Neural crest cell (in vitro differentiated cells): ENCODE measurements around the gene TFPI. TPM values are rescaled to one million over a fixed set of nuclear protein-coding genes. Genes with fewer than 3 reads are reported as not detected.

Experiments
- DNase-seq: peaks from one replicate; pipeline ENCODE4 v3.0.0; 2021; ENCODE audit warnings: low read depth, mixed read lengths, low spot score
- H3K27ac Mint-ChIP-seq: one replicate; pipeline ENCODE4 v1.8.0; 2021; ENCODE audit warnings: mild to moderate bottlenecking, mixed read lengths; ENCODE audit not compliant: unreplicated experiment
- H3K27me3 Mint-ChIP-seq: 2 replicates; pipeline ENCODE4 v1.8.0; 2021; ENCODE audit warnings: low read depth, mild to moderate bottlenecking, mixed read lengths
- H3K36me3 Mint-ChIP-seq: 2 replicates; pipeline ENCODE4 v1.8.0; 2021; ENCODE audit warnings: low read depth, mild to moderate bottlenecking, mixed read lengths
- H3K4me1 Mint-ChIP-seq: 2 replicates; pipeline ENCODE4 v1.8.0; 2021; ENCODE audit warnings: mixed read lengths
- H3K4me3 Mint-ChIP-seq: one replicate; pipeline ENCODE4 v1.8.0; 2021; ENCODE audit warnings: mild to moderate bottlenecking, mixed read lengths
- H3K9me3 Mint-ChIP-seq: 2 replicates; pipeline ENCODE4 v1.8.0; 2021; ENCODE audit warnings: mixed read lengths
- total RNA-seq: library from RNA; stranded (reverse); gene quantifications from 2 replicates; pipeline ENCODE4 v1.2.1, GENCODE V29; 2021
- TF ChIP-seq, protein P1 (sequence below): fragments of 200-600 bp; sonication (generic); conservative IDR thresholded peaks from 2 replicates; pipeline ENCODE4 v1.5.0; 2021; ENCODE audit warnings: antibody characterized with exemption, mild to moderate bottlenecking

Gene TFPI
- total RNA-seq, 1 donor from 2014 or later, result 7.0 TPM

DNA sequence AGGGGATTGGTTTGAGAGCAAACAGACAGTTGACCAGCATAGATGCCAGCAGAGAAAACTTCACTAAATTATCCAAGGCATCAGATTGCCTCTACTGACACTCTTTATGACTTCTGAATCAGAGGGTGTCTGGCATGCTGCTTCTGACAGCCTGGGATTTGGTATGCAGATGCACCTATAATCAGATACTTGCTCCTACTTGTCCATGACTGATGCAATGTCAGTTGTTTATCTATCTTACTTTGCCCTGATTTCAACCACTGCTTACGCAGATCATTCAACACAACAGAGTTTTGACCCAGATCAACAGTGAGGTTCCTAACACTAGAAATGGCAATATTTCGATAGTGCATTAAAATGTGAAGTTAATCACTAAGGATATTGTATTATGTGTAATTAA is 83.5 kb downstream of the TFPI start:
- DNase-seq, result no peak
- no peak overlapping the region for H3K4me3 Mint-ChIP-seq
- no peak overlapping the region for H3K27ac Mint-ChIP-seq
- TF ChIP-seq, protein P1, sequence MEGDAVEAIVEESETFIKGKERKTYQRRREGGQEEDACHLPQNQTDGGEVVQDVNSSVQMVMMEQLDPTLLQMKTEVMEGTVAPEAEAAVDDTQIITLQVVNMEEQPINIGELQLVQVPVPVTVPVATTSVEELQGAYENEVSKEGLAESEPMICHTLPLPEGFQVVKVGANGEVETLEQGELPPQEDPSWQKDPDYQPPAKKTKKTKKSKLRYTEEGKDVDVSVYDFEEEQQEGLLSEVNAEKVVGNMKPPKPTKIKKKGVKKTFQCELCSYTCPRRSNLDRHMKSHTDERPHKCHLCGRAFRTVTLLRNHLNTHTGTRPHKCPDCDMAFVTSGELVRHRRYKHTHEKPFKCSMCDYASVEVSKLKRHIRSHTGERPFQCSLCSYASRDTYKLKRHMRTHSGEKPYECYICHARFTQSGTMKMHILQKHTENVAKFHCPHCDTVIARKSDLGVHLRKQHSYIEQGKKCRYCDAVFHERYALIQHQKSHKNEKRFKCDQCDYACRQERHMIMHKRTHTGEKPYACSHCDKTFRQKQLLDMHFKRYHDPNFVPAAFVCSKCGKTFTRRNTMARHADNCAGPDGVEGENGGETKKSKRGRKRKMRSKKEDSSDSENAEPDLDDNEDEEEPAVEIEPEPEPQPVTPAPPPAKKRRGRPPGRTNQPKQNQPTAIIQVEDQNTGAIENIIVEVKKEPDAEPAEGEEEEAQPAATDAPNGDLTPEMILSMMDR, result no peak
- no peaks in the 10 kb centered on the region for H3K4me1 Mint-ChIP-seq
- no peaks in the 10 kb centered on the region for H3K27me3 Mint-ChIP-seq
- H3K36me3 Mint-ChIP-seq, result no peaks in the 10 kb centered on the region
- no peaks in the 10 kb centered on the region for H3K9me3 Mint-ChIP-seq

DNA sequence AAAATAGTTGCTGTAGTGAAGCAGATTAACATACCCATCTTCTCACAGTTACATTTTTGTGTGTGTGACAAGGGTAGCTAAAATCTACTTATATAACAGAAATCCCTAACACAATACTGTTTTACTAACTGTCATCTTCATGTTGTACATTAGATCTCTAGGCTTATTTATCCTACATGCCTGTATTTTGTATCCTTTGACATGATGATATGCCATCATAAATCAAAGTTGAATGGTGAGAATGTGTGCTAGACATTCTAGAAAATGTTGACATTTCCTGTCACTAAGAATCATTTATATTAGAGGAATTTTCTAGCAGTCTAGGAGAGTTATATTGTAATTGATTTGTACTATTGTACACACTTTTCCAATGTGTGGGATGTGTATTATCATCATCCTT is 84.7 kb downstream of the TFPI start:
- Mint-ChIP-seq H3K27ac (no peak overlapping the region), H3K36me3 (no peaks in the 10 kb centered on the region), H3K4me1 (peaks cover 5% of the 10 kb centered on the region), H3K27me3 (no peaks in the 10 kb centered on the region), H3K4me3 (no peak overlapping the region), H3K9me3 (no peaks in the 10 kb centered on the region)
- TF ChIP-seq, protein P1, result no peak
- DNase-seq, result no peak

DNA sequence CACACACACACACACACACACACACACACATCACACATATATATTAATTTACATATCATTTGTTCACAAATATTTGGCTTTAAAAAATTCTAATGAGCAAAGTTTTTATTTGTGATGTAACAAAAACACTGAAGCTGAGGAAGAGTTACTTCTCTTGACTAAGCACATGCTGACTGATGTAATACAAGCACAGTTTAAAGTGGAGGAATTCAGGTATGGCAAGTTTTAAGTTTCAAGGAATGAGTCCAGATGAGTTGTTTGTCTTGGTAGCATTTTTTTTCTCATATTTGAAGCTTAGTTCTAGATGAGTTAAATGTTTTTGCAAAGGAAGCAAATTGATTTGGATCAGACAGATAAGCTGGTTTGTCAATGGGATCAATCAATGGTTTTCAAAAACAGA is 86.0 kb downstream of the TFPI start:
- no peak overlapping the region for H3K27ac Mint-ChIP-seq
- H3K36me3 Mint-ChIP-seq, result no peaks in the 10 kb centered on the region
- no peak for DNase-seq
- TF ChIP-seq, protein P1, result no peak
- H3K4me3 Mint-ChIP-seq, result no peak overlapping the region
- no peaks in the 10 kb centered on the region for H3K27me3 Mint-ChIP-seq
- peaks cover 7% of the 10 kb centered on the region for H3K4me1 Mint-ChIP-seq
- no peaks in the 10 kb centered on the region for H3K9me3 Mint-ChIP-seq

DNA sequence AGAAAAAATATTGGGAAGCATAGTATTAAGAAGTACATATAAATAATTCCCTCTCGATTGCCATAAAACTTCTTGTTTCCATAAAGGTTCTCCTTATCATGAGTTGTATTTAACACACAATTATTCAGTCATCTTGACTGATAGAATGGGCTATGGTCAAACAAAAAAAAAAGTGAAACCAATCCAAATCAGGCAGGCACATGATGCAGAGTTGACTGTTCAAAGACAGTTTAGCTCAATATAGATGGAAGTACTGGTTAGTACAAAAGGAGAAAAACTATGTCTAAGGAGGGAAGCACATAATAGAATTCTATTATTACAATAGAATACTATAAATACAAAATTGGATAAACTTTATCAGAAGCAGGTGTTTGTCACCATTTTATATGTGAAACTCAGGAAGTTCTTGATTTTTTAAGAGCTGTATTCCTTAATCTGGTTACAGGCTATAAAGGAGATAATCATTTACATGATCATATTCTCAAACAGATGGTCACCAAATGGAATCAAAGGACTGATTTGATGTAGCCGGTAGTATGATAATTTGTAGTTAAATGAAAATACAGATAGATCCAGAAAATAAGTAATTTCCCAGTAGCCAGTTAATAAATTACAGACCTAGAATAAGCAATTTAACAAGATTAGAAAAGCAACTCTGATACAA is 88.0 kb downstream of the TFPI start:
- peaks cover 7% of the 10 kb centered on the region for H3K4me1 Mint-ChIP-seq

DNA sequence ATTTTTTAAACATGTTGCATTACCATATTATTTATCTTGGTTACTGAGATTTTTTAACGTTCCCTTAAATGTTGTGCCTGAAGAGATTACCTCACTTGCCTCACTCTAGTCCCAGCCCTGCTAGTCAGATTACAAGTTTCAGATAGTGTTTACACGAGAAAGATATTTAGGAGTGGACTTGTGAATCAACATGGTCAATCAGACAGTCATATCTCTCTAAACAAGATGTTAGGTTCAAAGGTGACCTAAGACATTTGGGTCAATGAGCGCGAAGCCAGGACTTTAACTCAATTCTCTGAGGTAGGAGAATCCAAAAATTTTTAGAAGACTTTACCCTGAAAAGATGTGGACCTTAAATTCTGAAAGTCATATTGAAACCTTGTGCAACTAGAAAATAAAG is 91.4 kb downstream of the TFPI start:
- TF ChIP-seq, protein P1, result no peak
- Mint-ChIP-seq H3K9me3 (no peaks in the 10 kb centered on the region), H3K4me1 (peaks cover 7% of the 10 kb centered on the region), H3K27ac (no peak overlapping the region), H3K27me3 (no peaks in the 10 kb centered on the region), H3K36me3 (no peaks in the 10 kb centered on the region), H3K4me3 (no peak overlapping the region)
- no peak for DNase-seq

More for the DNA sequence above, 88.0 kb downstream of the TFPI start:
- Mint-ChIP-seq H3K9me3 (no peaks in the 10 kb centered on the region), H3K27ac (no peak overlapping the region), H3K36me3 (no peaks in the 10 kb centered on the region), H3K4me3 (no peak overlapping the region), H3K27me3 (no peaks in the 10 kb centered on the region)
- DNase-seq, result no peak
- TF ChIP-seq, protein P1, result no peak
